Ascending aorta (tissue), 2 donors: ENCODE data around the gene STAG3. TPM values are rescaled to one million over a fixed set of nuclear protein-coding genes. Genes with fewer than 3 reads are reported as not detected.

Source experiments
- DNase-seq, 2 donors: peaks; one replicate each; pipeline ENCODE4 v3.0.0-alpha.2; 2019; ENCODE audit warnings: low spot score in 2 of 2
- H3K27ac ChIP-seq, 2 donors: fragments of 200-600 bp; sonication (generic); one replicate each; pipeline ENCODE4 v1.5.1; 2016 to 2017; ENCODE audit warnings: mild to moderate bottlenecking in 1 of 2
- H3K27me3 ChIP-seq: fragments of 200-600 bp; sonication (generic); one replicate; pipeline ENCODE4 v1.5.1; 2017
- H3K36me3 ChIP-seq, 2 donors: fragments of 200-600 bp; sonication (generic); one replicate each; pipeline ENCODE4 v1.5.1; 2016
- H3K4me1 ChIP-seq, 2 donors: fragments of 200-600 bp; sonication (generic); one replicate each; pipeline ENCODE4 v1.5.1; 2016 to 2017; ENCODE audit warnings: mild to moderate bottlenecking in 1 of 2
- H3K4me3 ChIP-seq, 2 donors: fragments of 200-600 bp; sonication (generic); one replicate each; pipeline ENCODE4 v1.5.1; 2016 to 2017; ENCODE audit warnings: mild to moderate bottlenecking in 1 of 2
- H3K9me3 ChIP-seq, 2 donors: fragments of 200-600 bp; sonication (generic); one replicate each; pipeline ENCODE4 v1.5.1; 2016
- CTCF ChIP-seq, 3 experiments: fragments of 200-600 bp in 2 of 3; fragments of 450-650 bp in 1 of 3; sonication (generic) in 2 of 3; IDR thresholded peaks; one replicate each; pipeline ENCODE4 v1.5.1; 2016 to 2019; ENCODE audit warnings: antibody characterized with exemption in 3 of 3, mild to moderate bottlenecking in 1 of 3, moderate library complexity in 1 of 3
- intact Hi-C: fragments of 100-400 bp; cut with DNase I; formaldehyde crosslinking; loops from one replicate; pipeline ENCODE4 v1.15.1; 2023
- total RNA-seq: library from RNA; depleted of rRNA; stranded (reverse); fragments of >200 nt; gene quantifications from one replicate; pipeline ENCODE4 v1.1.0, GENCODE V29; 2016

The STAG3 gene
- total RNA-seq, 1 donor from 2014 or later, result not detected

GRCh38 chr7:100198266-100198665 lies 20.5 kb downstream of the STAG3 start:
- Histone ChIP-seq H3K4me1 (no peaks in the 10 kb centered on the region), H3K9me3 (no peaks in the 10 kb centered on the region), H3K27me3 (no peaks in the 10 kb centered on the region), H3K27ac (no peak overlapping the region), H3K4me3 (no peak overlapping the region), H3K36me3 (no peaks in the 10 kb centered on the region)
- intact Hi-C loops, result no loop called here
- no peak for DNase-seq
- no peak for TF ChIP-seq CTCF (IDR thresholded peaks at IDR 0.05)

GRCh38 chr7:100200693-100201092 lies 23.0 kb downstream of the STAG3 start:
- Histone ChIP-seq H3K9me3 (no peaks in the 10 kb centered on the region), H3K36me3 (no peaks in the 10 kb centered on the region), H3K4me1 (no peaks in the 10 kb centered on the region), H3K4me3 (no peak overlapping the region), H3K27ac (no peak overlapping the region), H3K27me3 (no peaks in the 10 kb centered on the region)
- TF ChIP-seq CTCF (IDR thresholded peaks at IDR 0.05), result no peak
- DNase-seq, result no peak
- intact Hi-C loops, result no loop called here

- intact Hi-C loops, result no loop called here
- Histone ChIP-seq H3K9me3 (no peaks in the 10 kb centered on the region), H3K36me3 (no peaks in the 10 kb centered on the region), H3K27me3 (no peaks in the 10 kb centered on the region), H3K4me1 (no peaks in the 10 kb centered on the region), H3K27ac (no peak overlapping the region), H3K4me3 (no peak overlapping the region)
- no peak for DNase-seq
- TF ChIP-seq CTCF (IDR thresholded peaks at IDR 0.05), result no peak
These were observed 26.7 kb downstream of the STAG3 start for GRCh38 chr7:100204454-100204853.

GRCh38 chr7:100208911-100209408 lies 31.2 kb downstream of the STAG3 start:
- H3K9me3 ChIP-seq, result no peaks in the 10 kb centered on the region
- no peaks in the 10 kb centered on the region for H3K36me3 ChIP-seq
- no peak for DNase-seq
- intact Hi-C loops, result no loop called here
- no peaks in the 10 kb centered on the region for H3K4me1 ChIP-seq
- H3K27ac ChIP-seq, result no peak overlapping the region
- H3K27me3 ChIP-seq, result no peaks in the 10 kb centered on the region
- no peak for TF ChIP-seq CTCF (IDR thresholded peaks at IDR 0.05)
- no peak overlapping the region for H3K4me3 ChIP-seq

GRCh38 chr7:100209493-100209892 lies 31.8 kb downstream of the STAG3 start:
- intact Hi-C loops, result no loop called here

More at GRCh38 chr7:100209493-100209892, 31.8 kb downstream of the STAG3 start:
- no peaks in the 10 kb centered on the region for H3K4me1 ChIP-seq
- TF ChIP-seq CTCF (IDR thresholded peaks at IDR 0.05), result no peak
- no peaks in the 10 kb centered on the region for H3K27me3 ChIP-seq
- no peak overlapping the region for H3K4me3 ChIP-seq
- no peak for DNase-seq
- H3K27ac ChIP-seq, result no peak overlapping the region
- H3K36me3 ChIP-seq, result no peaks in the 10 kb centered on the region
- no peaks in the 10 kb centered on the region for H3K9me3 ChIP-seq
